Measurements from ENCODE around the gene CLCN6.
"Not testable (repeated sequence)": the region's sequence is repeated elsewhere in the genome, so short reads cannot be mapped to it uniquely, and the experiment has no call there.

The CLCN6 gene

GRCh38 chr1:11793819-11794218 is 12.2 kb upstream of the CLCN6 start:
- in situ Hi-C loops (cut with MboI; ENCODE audit: low sequenced_read_pairs): no loop called here

- in situ Hi-C loops (cut with MboI; ENCODE audit: low sequenced_read_pairs): no loop called here
These were observed 11.3 kb upstream of the CLCN6 start for GRCh38 chr1:11794446-11795237.

GRCh38 chr1:11795238-11795890 is 10.6 kb upstream of the CLCN6 start:
- in situ Hi-C loops (cut with MboI; ENCODE audit: low sequenced_read_pairs): no loop called here

GRCh38 chr1:11796036-11796828 is 9.8 kb upstream of the CLCN6 start:
- in situ Hi-C loops (cut with MboI; ENCODE audit: low sequenced_read_pairs): no loop called here

- in situ Hi-C loops (cut with MboI; ENCODE audit: low sequenced_read_pairs): no loop called here
These were observed 8.3 kb upstream of the CLCN6 start for GRCh38 chr1:11797525-11798216.

- in situ Hi-C loops (cut with MboI; ENCODE audit: low sequenced_read_pairs): no loop called here
These were observed 6.9 kb upstream of the CLCN6 start for GRCh38 chr1:11799099-11799498.

GRCh38 chr1:11799896-11800295 is 6.1 kb upstream of the CLCN6 start:
- in situ Hi-C loops (cut with MboI; ENCODE audit: low sequenced_read_pairs): no loop called here

GRCh38 chr1:11800391-11800755 is 5.6 kb upstream of the CLCN6 start:
- in situ Hi-C loops (cut with MboI; ENCODE audit: low sequenced_read_pairs): no loop called here

- in situ Hi-C loops (cut with MboI; ENCODE audit: low sequenced_read_pairs): no loop called here
These were observed 5.1 kb upstream of the CLCN6 start for GRCh38 chr1:11800756-11801433.

- in situ Hi-C loops (cut with MboI; ENCODE audit: low sequenced_read_pairs): no loop called here
These were observed 3.4 kb upstream of the CLCN6 start for GRCh38 chr1:11802616-11802972.

GRCh38 chr1:11802973-11803885 is 2.8 kb upstream of the CLCN6 start:
- in situ Hi-C loops (cut with MboI; ENCODE audit: low sequenced_read_pairs): no loop called here

- in situ Hi-C loops (cut with MboI; ENCODE audit: low sequenced_read_pairs): not testable (repeated sequence)
These were observed 1.9 kb upstream of the CLCN6 start for GRCh38 chr1:11803924-11804665.

GRCh38 chr1:11804666-11805421 is 1.1 kb upstream of the CLCN6 start:
- in situ Hi-C loops (cut with MboI; ENCODE audit: low sequenced_read_pairs): no loop called here

GRCh38 chr1:11806307-11806936 is 431 bp downstream of the CLCN6 start:
- in situ Hi-C loops (cut with MboI; ENCODE audit: low sequenced_read_pairs): no loop called here

GRCh38 chr1:11807133-11807532 is 1.1 kb downstream of the CLCN6 start:
- in situ Hi-C loops (cut with MboI; ENCODE audit: low sequenced_read_pairs): no loop called here

- in situ Hi-C loops (cut with MboI; ENCODE audit: low sequenced_read_pairs): no loop called here
These were observed 7.0 kb downstream of the CLCN6 start for GRCh38 chr1:11813021-11813420.

GRCh38 chr1:11817192-11817591 is 11.2 kb downstream of the CLCN6 start:
- in situ Hi-C loops (cut with MboI; ENCODE audit: low sequenced_read_pairs): no loop called here

GRCh38 chr1:11822091-11822490 is 16.1 kb downstream of the CLCN6 start:
- in situ Hi-C loops (cut with MboI; ENCODE audit: low sequenced_read_pairs): no loop called here
